Muscle layer of duodenum (tissue), 2 donors: ENCODE measurements around the gene SYNGAP1.
"Not testable (repeated sequence)": the region's sequence is repeated elsewhere in the genome, so short reads cannot be mapped to it uniquely, and the experiment has no call there.

Source experiments
- H3K27ac ChIP-seq: one replicate; pipeline ENCODE4 v1.7.0; 2013; ENCODE audit warnings: mild to moderate bottlenecking, low read length
- H3K27me3 ChIP-seq: one replicate; pipeline ENCODE4 v1.7.0; 2013; ENCODE audit warnings: low read depth, mild to moderate bottlenecking, control low read depth, low read length
- H3K36me3 ChIP-seq, 2 donors: one replicate each; pipeline ENCODE4 v1.7.0; 2013; ENCODE audit warnings: low read length in 2 of 2, control low read depth in 1 of 2, mild to moderate bottlenecking in 1 of 2; ENCODE audit not compliant: insufficient read depth in 2 of 2, control insufficient read depth in 1 of 2
- H3K4me1 ChIP-seq, 2 donors: one replicate each; pipeline ENCODE4 v1.7.0; 2013; ENCODE audit warnings: low read length in 2 of 2, mild to moderate bottlenecking in 2 of 2, control low read depth in 1 of 2, moderate library complexity in 1 of 2; ENCODE audit not compliant: insufficient read depth in 2 of 2, control insufficient read depth in 1 of 2
- H3K4me3 ChIP-seq, 2 donors: one replicate each; pipeline ENCODE4 v1.7.0; 2013; ENCODE audit warnings: low read length in 2 of 2, low read depth in 1 of 2, mild to moderate bottlenecking in 1 of 2
- H3K9me3 ChIP-seq, 2 donors: one replicate each; pipeline ENCODE4 v1.7.0; 2013; ENCODE audit warnings: low read length in 2 of 2, control low read depth in 1 of 2, mild to moderate bottlenecking in 1 of 2; ENCODE audit not compliant: control insufficient read depth in 1 of 2
- donor health status: healthy.

SYNGAP1 gene

DNA sequence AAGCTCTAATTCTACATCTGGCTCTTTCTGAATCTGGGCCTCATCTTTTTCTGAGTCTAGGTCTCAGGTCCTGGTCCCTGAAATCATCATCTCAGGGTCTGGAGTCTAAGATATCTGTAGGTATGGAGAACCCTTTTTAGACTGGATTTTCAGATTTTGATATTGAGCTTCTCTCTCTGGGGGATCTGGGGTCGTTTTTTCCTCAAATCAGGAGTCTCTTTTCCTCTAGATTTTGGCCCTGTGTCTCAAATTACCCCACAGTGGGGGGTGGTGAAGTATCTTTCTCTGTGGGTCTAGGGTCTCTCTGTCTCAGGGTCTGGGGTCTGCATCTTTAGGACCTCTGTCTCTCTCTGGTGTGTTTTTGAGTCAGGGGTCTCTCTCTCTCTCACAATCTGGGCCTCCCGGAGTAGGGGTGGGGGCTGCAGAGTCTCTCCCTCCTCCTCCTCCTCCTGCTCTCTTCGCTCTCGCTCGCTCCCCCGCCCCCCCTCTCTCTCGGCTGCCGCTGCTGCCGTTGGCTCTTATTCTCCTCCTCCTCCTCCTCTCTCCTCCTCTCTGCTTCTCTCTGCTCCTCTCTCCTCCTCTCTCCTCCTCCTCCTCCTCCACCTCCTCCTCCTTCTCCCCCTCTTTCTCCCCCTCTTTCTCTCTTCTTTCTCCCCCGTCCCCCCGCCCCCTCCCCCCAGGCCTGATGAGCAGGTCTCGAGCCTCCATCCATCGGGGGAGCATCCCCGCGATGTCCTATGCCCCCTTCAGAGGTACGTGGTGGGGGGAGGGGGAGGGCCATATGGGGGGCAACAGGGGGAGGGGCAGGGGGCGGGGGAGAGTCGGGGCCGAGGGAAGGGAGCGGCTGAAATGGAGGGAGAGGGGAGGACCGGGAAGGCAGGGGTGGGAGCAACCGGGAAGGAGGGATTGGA lies at the start of gene SYNGAP1:
TSS of gene SYNGAP1 (plus strand) at position 486 of the 911 bp plus-strand sequence. CDS start at position 686, 200 bp downstream.
- Histone ChIP-seq H3K27me3 (no peaks in the 10 kb centered on the region), H3K9me3 (no peaks in the 10 kb centered on the region), H3K36me3 (peaks cover 6 to 24% of the 10 kb centered on the region in 2 donors), H3K4me3 (peak within 1 kb of the TSS; percentile 66 to 77), H3K27ac (peak within 1 kb of the TSS; percentile 98), H3K4me1 (peaks cover 24 to 54% of the 10 kb centered on the region in 2 donors)

DNA sequence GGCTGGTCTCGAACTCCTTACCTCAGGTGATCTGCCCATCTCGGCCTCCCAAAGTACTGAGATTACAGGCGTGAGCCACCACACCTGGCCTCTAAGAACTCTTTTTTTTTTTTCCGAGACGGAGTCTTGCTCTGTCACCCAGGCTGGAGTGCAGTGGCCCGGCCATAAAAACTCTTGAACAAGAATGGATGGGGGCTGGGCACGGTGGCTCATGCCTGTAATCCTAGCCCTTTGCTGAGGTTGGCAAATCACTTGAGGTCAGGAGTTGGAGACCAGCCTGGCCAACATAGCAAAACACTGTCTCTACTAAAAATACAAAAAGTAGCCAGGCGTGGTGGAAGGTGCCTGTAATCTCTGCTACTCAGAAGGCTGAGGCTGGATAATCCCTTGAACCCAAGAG lies 48.0 kb upstream of the SYNGAP1 start:
- not testable (repeated sequence) for H3K9me3 ChIP-seq, H3K4me3 ChIP-seq, H3K27me3 ChIP-seq, H3K36me3 ChIP-seq, H3K27ac ChIP-seq
- peaks cover 0 to 20% of the 10 kb centered on the region in 2 donors for H3K4me1 ChIP-seq

- Histone ChIP-seq H3K4me3 (no peak overlapping the region), H3K4me1 (peaks cover 0 to 20% of the 10 kb centered on the region in 2 donors), H3K27me3 (no peaks in the 10 kb centered on the region), H3K9me3 (no peaks in the 10 kb centered on the region), H3K36me3 (no peaks in the 10 kb centered on the region), H3K27ac (no peak overlapping the region)
Measured at GRCh38 chr6:33372526-33373123, 47.2 kb upstream of the SYNGAP1 start.

- H3K27me3 ChIP-seq: no peaks in the 10 kb centered on the region
- H3K27ac ChIP-seq: no peak overlapping the region
- no peak overlapping the region for H3K4me3 ChIP-seq
- H3K36me3 ChIP-seq: no peaks in the 10 kb centered on the region
- H3K9me3 ChIP-seq: no peaks in the 10 kb centered on the region
- peaks cover 0 to 20% of the 10 kb centered on the region in 2 donors for H3K4me1 ChIP-seq
Measured at GRCh38 chr6:33373960-33374910, 45.6 kb upstream of the SYNGAP1 start.

GRCh38 chr6:33375143-33375671 lies 44.7 kb upstream of the SYNGAP1 start:
- Histone ChIP-seq H3K27ac (no peak overlapping the region), H3K36me3 (no peaks in the 10 kb centered on the region), H3K4me1 (peaks cover 0 to 20% of the 10 kb centered on the region in 2 donors), H3K4me3 (no peak overlapping the region), H3K27me3 (no peaks in the 10 kb centered on the region), H3K9me3 (no peaks in the 10 kb centered on the region)

- H3K4me1 ChIP-seq: peaks cover 0 to 20% of the 10 kb centered on the region in 2 donors
- no peaks in the 10 kb centered on the region for H3K27me3 ChIP-seq
- no peak overlapping the region for H3K4me3 ChIP-seq
- H3K36me3 ChIP-seq: no peaks in the 10 kb centered on the region
- H3K27ac ChIP-seq: no peak overlapping the region
- no peaks in the 10 kb centered on the region for H3K9me3 ChIP-seq
Measured at GRCh38 chr6:33377171-33377570, 42.7 kb upstream of the SYNGAP1 start.

GRCh38 chr6:33379184-33379583 lies 40.7 kb upstream of the SYNGAP1 start:
- H3K27me3 ChIP-seq, H3K9me3 ChIP-seq, H3K4me3 ChIP-seq, H3K36me3 ChIP-seq, H3K27ac ChIP-seq: not testable (repeated sequence)
- H3K4me1 ChIP-seq: peaks cover 0 to 24% of the 10 kb centered on the region in 2 donors

- Histone ChIP-seq H3K4me3 (no peak overlapping the region), H3K4me1 (peaks cover 0 to 12% of the 10 kb centered on the region in 2 donors), H3K27ac (no peak overlapping the region), H3K36me3 (no peaks in the 10 kb centered on the region), H3K9me3 (no peaks in the 10 kb centered on the region), H3K27me3 (no peaks in the 10 kb centered on the region)
Measured at GRCh38 chr6:33380272-33380981, 39.4 kb upstream of the SYNGAP1 start.

DNA sequence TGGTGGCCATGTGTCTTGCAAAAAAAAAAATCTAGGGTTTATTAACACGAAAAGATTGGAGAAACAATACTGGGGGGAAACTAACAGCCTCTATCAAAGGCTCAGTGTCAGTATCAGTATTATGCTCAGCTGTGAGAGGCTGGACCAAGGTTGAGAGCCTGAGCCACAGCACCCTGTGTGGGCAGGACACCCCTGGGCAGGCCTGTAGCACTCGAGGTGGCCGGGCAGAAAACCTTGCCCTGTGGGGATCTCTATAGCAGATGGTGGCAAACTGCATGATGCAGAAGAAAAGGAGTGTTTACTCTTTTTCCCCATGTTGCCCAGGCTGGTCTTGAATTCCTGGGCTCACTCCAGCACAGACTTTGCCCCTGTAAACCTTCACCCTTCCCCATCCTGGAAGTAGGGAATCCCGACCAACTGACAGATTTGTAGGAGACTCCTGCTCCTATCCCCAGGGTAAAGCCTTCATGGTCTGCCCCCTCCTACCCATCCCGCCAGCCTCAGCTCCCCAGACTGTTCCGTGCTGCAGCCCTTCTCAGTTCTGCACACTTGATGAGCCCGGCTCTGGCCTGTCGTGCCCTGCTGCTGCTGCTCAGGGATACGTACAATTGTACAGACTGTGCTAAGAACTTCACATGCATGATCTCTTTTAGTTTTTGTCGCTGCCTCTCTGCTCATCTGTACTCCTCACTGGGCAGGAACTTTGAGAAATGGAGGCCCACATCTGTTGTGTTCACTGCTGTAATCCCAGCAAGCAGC lies 36.3 kb upstream of the SYNGAP1 start:
- H3K9me3 ChIP-seq: no peaks in the 10 kb centered on the region
- no peaks in the 10 kb centered on the region for H3K27me3 ChIP-seq
- H3K4me3 ChIP-seq: no peak overlapping the region
- H3K4me1 ChIP-seq: peaks cover 0 to 5% of the 10 kb centered on the region in 2 donors
- no peak overlapping the region for H3K27ac ChIP-seq
- no peaks in the 10 kb centered on the region for H3K36me3 ChIP-seq

- no peak overlapping the region for H3K27ac ChIP-seq
- no peaks in the 10 kb centered on the region for H3K9me3 ChIP-seq
- H3K4me3 ChIP-seq: no peak overlapping the region
- H3K27me3 ChIP-seq: no peaks in the 10 kb centered on the region
- no peaks in the 10 kb centered on the region for H3K36me3 ChIP-seq
- H3K4me1 ChIP-seq: peaks cover 0 to 5% of the 10 kb centered on the region in 2 donors
Measured at GRCh38 chr6:33384581-33385020, 35.3 kb upstream of the SYNGAP1 start.
